Caco-2 (cell line): ENCODE results near the gene CD19. TPM values are rescaled to one million over a fixed set of nuclear protein-coding genes. Genes with fewer than 3 reads are reported as not detected.
A peak's percentile ranks its signal among the peaks of the same experiment; 100 is the strongest.

Experiments used
- BruUV-seq: library from RNA; stranded (reverse); fragments of 400-500 nt; replicated peaks from 2 replicates; lab custom pipeline; 2021; lab: Mats Ljungman, UMichigan
- CTCF ChIA-PET: fragments of 300-600 bp; sonication (Branson Sonifier 250); formaldehyde crosslinking; loops from one replicate; lab custom pipeline; 2022; ENCODE audit warnings: antibody characterized with exemption; lab: Charles Lee
- POLR2A ChIA-PET: fragments of 300-600 bp; sonication (Branson Sonifier 250); formaldehyde crosslinking; loops from one replicate; lab custom pipeline; 2022; ENCODE audit warnings: antibody characterized with exemption; lab: Charles Lee
- DNase-seq, 2 experiments: peaks; one replicate each; pipeline versions ENCODE4 v3.0.0 to v3.0.0-alpha.2; 2020 to 2022
- H3K27me3 ChIP-seq: replicated peaks from 2 replicates; pipeline ENCODE4 v1.6.0; 2011; ENCODE audit warnings: low read length; ENCODE audit not compliant: control insufficient read depth, insufficient read depth
- H3K36me3 ChIP-seq: 2 replicates; pipeline ENCODE4 v1.5.1; 2011; ENCODE audit warnings: low read length; ENCODE audit not compliant: control insufficient read depth, insufficient read depth
- H3K4me1 ChIP-seq: fragments of 250-450 bp; sonication (Bioruptor Pico); 2 replicates; pipeline ENCODE4 v1.5.1; 2020; ENCODE audit warnings: mild to moderate bottlenecking
- H3K4me3 ChIP-seq: 2 replicates; pipeline ENCODE4 v1.5.1; 2011; ENCODE audit warnings: low read depth, mild to moderate bottlenecking, control low read depth, low read length
- H3K9me3 ChIP-seq: fragments of 250-450 bp; sonication (Bioruptor Pico); 2 replicates; pipeline ENCODE4 v1.5.1; 2020; ENCODE audit warnings: mild to moderate bottlenecking, moderate library complexity
- H3K27ac Mint-ChIP-seq: one replicate; pipeline ENCODE4 v1.8.0; 2022; ENCODE audit warnings: mixed read lengths; ENCODE audit not compliant: unreplicated experiment
- H3K27me3 Mint-ChIP-seq: one replicate; pipeline ENCODE4 v1.8.0; 2022; ENCODE audit warnings: mixed read lengths; ENCODE audit not compliant: insufficient read depth, unreplicated experiment
- H3K36me3 Mint-ChIP-seq: one replicate; pipeline ENCODE4 v1.8.0; 2022; ENCODE audit warnings: mild to moderate bottlenecking, mixed read lengths; ENCODE audit not compliant: insufficient read depth, unreplicated experiment
- H3K4me1 Mint-ChIP-seq: one replicate; pipeline ENCODE4 v1.8.0; 2022; ENCODE audit warnings: low read depth, mixed read lengths; ENCODE audit not compliant: unreplicated experiment
- H3K4me3 Mint-ChIP-seq: one replicate; pipeline ENCODE4 v1.8.0; 2022; ENCODE audit warnings: mild to moderate bottlenecking, moderate library complexity, mixed read lengths; ENCODE audit not compliant: unreplicated experiment
- H3K9me3 Mint-ChIP-seq: one replicate; pipeline ENCODE4 v1.8.0; 2022; ENCODE audit warnings: mixed read lengths; ENCODE audit not compliant: unreplicated experiment
- CTCF ChIP-seq, 2 experiments: fragments of 200-600 bp in 1 of 2; IDR thresholded peaks; 1 replicate in 1 of 2; 2 replicates in 1 of 2; pipeline versions ENCODE4 v1.5.1 to v1.8.0; 2011 to 2022; ENCODE audit warnings: antibody characterized with exemption in 1 of 2, control low read depth in 1 of 2, inconsistent platforms in 1 of 2, low read depth in 1 of 2, low read length in 1 of 2, mild to moderate bottlenecking in 1 of 2, moderate library complexity in 1 of 2; ENCODE audit not compliant: insufficient read depth in 1 of 2, severe bottlenecking in 1 of 2, unreplicated experiment in 1 of 2
- intact Hi-C: fragments of 100-400 bp; cut with micrococcal nuclease; formaldehyde crosslinking; loops from one replicate; pipeline ENCODE4 v1.10.0; 2022; ENCODE audit not compliant: unreplicated experiment
- total RNA-seq: library from RNA; stranded (reverse); gene quantifications from 2 replicates; pipeline ENCODE4 v1.2.3, GENCODE V29; 2022

The CD19 gene
- total RNA-seq, 1 experiment from 2014 or later: not detected

GRCh38 chr16:28983644-28984043 lies 51.9 kb downstream of the CD19 start:
- CTCF ChIA-PET: no interaction called here
- POLR2A ChIA-PET: no interaction called here
- H3K4me1 Mint-ChIP-seq: peaks cover 1% of the 10 kb centered on the region
- Histone ChIP-seq H3K4me3 (no peak overlapping the region), H3K4me1 (no peaks in the 10 kb centered on the region), H3K27me3 (no peaks in the 10 kb centered on the region), H3K9me3 (no peaks in the 10 kb centered on the region), H3K36me3 (peaks cover 1% of the 10 kb centered on the region)
- H3K27me3 Mint-ChIP-seq: no peaks in the 10 kb centered on the region
- H3K36me3 Mint-ChIP-seq: peaks cover 17% of the 10 kb centered on the region
- TF ChIP-seq CTCF (IDR thresholded peaks at IDR 0.05; ENCODE audit: insufficient read depth in 1 of 2, low read depth in 1 of 2, low read length in 1 of 2, severe bottlenecking in 1 of 2, unreplicated experiment in 1 of 2): no peak
- DNase-seq: no peak
- H3K9me3 Mint-ChIP-seq: no peaks in the 10 kb centered on the region
- no TSS peak for BruUV-seq
- intact Hi-C loops: no loop called here
- no peak overlapping the region for H3K27ac Mint-ChIP-seq
- H3K4me3 Mint-ChIP-seq: no peak overlapping the region

- H3K36me3 Mint-ChIP-seq: peaks cover 20% of the 10 kb centered on the region
- no peak overlapping the region for H3K4me3 Mint-ChIP-seq
- H3K27me3 ChIP-seq: no peaks in the 10 kb centered on the region
- H3K9me3 ChIP-seq: no peaks in the 10 kb centered on the region
- no peaks in the 10 kb centered on the region for H3K4me1 ChIP-seq
- ChIA-PET CTCF (interaction anchor here (1.2 kb wide), 1 partner anchor 10 kb away, joined by 3 read pairs; no protein-coding TSS in a partner anchor), POLR2A (no interaction called here)
- DNase-seq: no peak
- intact Hi-C loops: no loop called here
- peaks cover 1% of the 10 kb centered on the region for H3K36me3 ChIP-seq
- H3K27me3 Mint-ChIP-seq: no peaks in the 10 kb centered on the region
- no peak for TF ChIP-seq CTCF (IDR thresholded peaks at IDR 0.05; ENCODE audit: insufficient read depth in 1 of 2, low read depth in 1 of 2, low read length in 1 of 2, severe bottlenecking in 1 of 2, unreplicated experiment in 1 of 2)
- no peaks in the 10 kb centered on the region for H3K9me3 Mint-ChIP-seq
- H3K4me3 ChIP-seq: no peak overlapping the region
- TSS peak; percentile 40 for BruUV-seq
- H3K27ac Mint-ChIP-seq: no peak overlapping the region
- no peaks in the 10 kb centered on the region for H3K4me1 Mint-ChIP-seq
Measured at GRCh38 chr16:28984091-28984490, 52.3 kb downstream of the CD19 start.

- no peak for DNase-seq
- Mint-ChIP-seq H3K4me3 (no peak within 1 kb of the TSS), H3K27me3 (no peaks in the 10 kb centered on the region), H3K36me3 (peaks cover 19% of the 10 kb centered on the region), H3K4me1 (no peaks in the 10 kb centered on the region), H3K9me3 (no peaks in the 10 kb centered on the region), H3K27ac (no peak within 1 kb of the TSS)
- Histone ChIP-seq H3K4me3 (no peak within 1 kb of the TSS), H3K27me3 (no peaks in the 10 kb centered on the region), H3K9me3 (no peaks in the 10 kb centered on the region), H3K36me3 (peaks cover 1% of the 10 kb centered on the region), H3K4me1 (no peaks in the 10 kb centered on the region)
- intact Hi-C loops: no loop called here
- ChIA-PET POLR2A (no interaction called here), CTCF (interaction anchor here (1.2 kb wide), 1 partner anchor 11 kb away, joined by 3 read pairs; no protein-coding TSS in a partner anchor)
- no peak for TF ChIP-seq CTCF (IDR thresholded peaks at IDR 0.05; ENCODE audit: insufficient read depth in 1 of 2, low read depth in 1 of 2, low read length in 1 of 2, severe bottlenecking in 1 of 2, unreplicated experiment in 1 of 2)
- BruUV-seq: no TSS peak
Measured at GRCh38 chr16:28984619-28985135, 52.9 kb downstream of the CD19 start, which contains the start of gene LAT. Gene LAT, plus strand, starts transcription at chr16:28985052. Its CDS starts 366 bp downstream, at chr16:28985418.
